Lower leg skin (tissue), 3 donors: ENCODE results near the gene ARHGAP15.

Experiments used
- POLR2A ChIP-seq, 2 donors: fragments of 450-650 bp; IDR thresholded peaks; one replicate each; pipeline ENCODE4 v1.6.1; 2016 to 2017; ENCODE audit warnings: antibody characterized with exemption in 2 of 2, mild to moderate bottlenecking in 1 of 2, moderate library complexity in 1 of 2
- TF ChIP-seq, protein P1 (sequence below), 3 donors: fragments of 450-650 bp; IDR thresholded peaks; one replicate each; pipeline ENCODE4 v1.5.1; 2016; ENCODE audit warnings: antibody characterized with exemption in 3 of 3, mild to moderate bottlenecking in 3 of 3, moderate library complexity in 2 of 3

DNA sequence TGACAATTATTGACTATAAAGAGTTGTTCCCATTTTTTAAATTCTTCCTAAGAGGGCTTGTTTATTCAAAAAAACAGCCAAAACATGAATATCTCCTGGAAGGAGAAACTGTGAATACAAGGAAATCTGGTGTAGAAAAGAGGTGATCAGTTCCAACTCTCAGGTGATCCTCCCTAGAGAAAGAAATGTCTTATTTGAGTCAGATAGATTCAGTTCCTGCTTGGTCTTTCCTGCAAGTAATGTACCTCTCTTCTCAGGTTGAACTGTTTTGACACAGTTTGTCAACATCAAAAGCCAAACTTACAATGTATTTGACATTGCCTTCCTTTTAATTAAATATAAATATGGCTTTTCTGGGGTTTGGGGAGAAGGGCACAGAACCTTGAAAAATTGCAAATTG lies 567.4 kb downstream of the ARHGAP15 start:
- TF ChIP-seq, protein P1, sequence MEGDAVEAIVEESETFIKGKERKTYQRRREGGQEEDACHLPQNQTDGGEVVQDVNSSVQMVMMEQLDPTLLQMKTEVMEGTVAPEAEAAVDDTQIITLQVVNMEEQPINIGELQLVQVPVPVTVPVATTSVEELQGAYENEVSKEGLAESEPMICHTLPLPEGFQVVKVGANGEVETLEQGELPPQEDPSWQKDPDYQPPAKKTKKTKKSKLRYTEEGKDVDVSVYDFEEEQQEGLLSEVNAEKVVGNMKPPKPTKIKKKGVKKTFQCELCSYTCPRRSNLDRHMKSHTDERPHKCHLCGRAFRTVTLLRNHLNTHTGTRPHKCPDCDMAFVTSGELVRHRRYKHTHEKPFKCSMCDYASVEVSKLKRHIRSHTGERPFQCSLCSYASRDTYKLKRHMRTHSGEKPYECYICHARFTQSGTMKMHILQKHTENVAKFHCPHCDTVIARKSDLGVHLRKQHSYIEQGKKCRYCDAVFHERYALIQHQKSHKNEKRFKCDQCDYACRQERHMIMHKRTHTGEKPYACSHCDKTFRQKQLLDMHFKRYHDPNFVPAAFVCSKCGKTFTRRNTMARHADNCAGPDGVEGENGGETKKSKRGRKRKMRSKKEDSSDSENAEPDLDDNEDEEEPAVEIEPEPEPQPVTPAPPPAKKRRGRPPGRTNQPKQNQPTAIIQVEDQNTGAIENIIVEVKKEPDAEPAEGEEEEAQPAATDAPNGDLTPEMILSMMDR (IDR thresholded peaks at IDR 0.05) = no peak
- no peak for TF ChIP-seq POLR2A (IDR thresholded peaks at IDR 0.05)
